Uterus (tissue), 2 donors: ENCODE measurements around the gene ATP6V1C2.

ENCODE experiments used
- CTCF ChIP-seq, 4 experiments: fragments of 200-600 bp in 2 of 4; fragments of 450-650 bp in 2 of 4; sonication (generic) in 2 of 4; IDR thresholded peaks; one replicate each; pipeline ENCODE4 v1.5.1; 2016 to 2019; ENCODE audit warnings: antibody characterized with exemption in 4 of 4, mild to moderate bottlenecking in 2 of 4, moderate library complexity in 1 of 4
- POLR2A ChIP-seq, 2 donors: fragments of 450-650 bp; IDR thresholded peaks; one replicate each; pipeline ENCODE4 v1.6.1; 2016; ENCODE audit warnings: antibody characterized with exemption in 2 of 2, mild to moderate bottlenecking in 1 of 2, moderate library complexity in 1 of 2

- TF ChIP-seq CTCF (IDR thresholded peaks at IDR 0.05), result no peak
- no peak for TF ChIP-seq POLR2A (IDR thresholded peaks at IDR 0.05)
These were observed 44.0 kb downstream of the ATP6V1C2 start for GRCh38 chr2:10765461-10765860.
